Lung (tissue), 12 donors: Measurements from ENCODE around the gene BNIPL. TPM values are rescaled to one million over a fixed set of nuclear protein-coding genes. Genes with fewer than 3 reads are reported as not detected.
A peak's percentile ranks its signal among the peaks of the same experiment; 100 is the strongest.

Experiments used
- ATAC-seq: fragments of 200-7000 bp; cut with Tn5 transposase; one replicate; pipeline ENCODE4 v1.9.1; 2020; ENCODE audit warnings: moderate number of reproducible peaks; ENCODE audit not compliant: insufficient read depth, low FRiP score
- DNase-seq, 3 donors: peaks; one replicate each; pipeline ENCODE4 v3.0.0-alpha.2; 2013 to 2017
- H3K27ac ChIP-seq, 2 donors: one replicate each; pipeline ENCODE4 v1.5.1; 2013; ENCODE audit warnings: mild to moderate bottlenecking in 2 of 2, moderate library complexity in 2 of 2, control low read depth in 1 of 2, inconsistent platforms in 1 of 2, low read depth in 1 of 2, low read length in 1 of 2
- H3K27me3 ChIP-seq, 3 donors: one replicate each; pipeline ENCODE4 v1.5.1; 2013; ENCODE audit warnings: low read length in 2 of 3; ENCODE audit not compliant: control insufficient read depth in 3 of 3, insufficient read depth in 3 of 3
- H3K36me3 ChIP-seq, 4 donors: one replicate each; pipeline ENCODE4 v1.5.1; 2013; ENCODE audit warnings: low read length in 4 of 4, mild to moderate bottlenecking in 1 of 4, moderate library complexity in 1 of 4; ENCODE audit not compliant: control insufficient read depth in 4 of 4, insufficient read depth in 4 of 4
- H3K4me1 ChIP-seq, 5 donors: one replicate each; pipeline ENCODE4 v1.5.1; 2013; ENCODE audit warnings: low read length in 5 of 5, mild to moderate bottlenecking in 2 of 5, moderate library complexity in 1 of 5; ENCODE audit not compliant: control insufficient read depth in 5 of 5, insufficient read depth in 5 of 5
- H3K4me3 ChIP-seq: one replicate; pipeline ENCODE4 v1.5.1; 2013; ENCODE audit warnings: mild to moderate bottlenecking, control low read depth, moderate library complexity
- H3K9ac ChIP-seq, 2 donors: one replicate each; pipeline ENCODE4 v1.5.1; 2013; ENCODE audit warnings: low read length in 2 of 2, control low read depth in 1 of 2; ENCODE audit not compliant: insufficient read depth in 1 of 2
- H3K9me3 ChIP-seq, 4 donors: one replicate each; pipeline ENCODE4 v1.5.1; 2013; ENCODE audit warnings: low read length in 3 of 4, mild to moderate bottlenecking in 1 of 4, moderate library complexity in 1 of 4; ENCODE audit not compliant: control insufficient read depth in 4 of 4, insufficient read depth in 3 of 4
- CTCF ChIP-seq: IDR thresholded peaks from 2 replicates; pipeline ENCODE4 v1.5.1; 2012; ENCODE audit warnings: mild to moderate bottlenecking; ENCODE audit errors: control extremely low read depth, extremely low read depth
- WGBS, 2 donors: extraction: QIAGEN DNeasy Blood & Tissue Kit; methylation state at CpG; one replicate each; pipeline ENCODE4 v1.1.7; 2013; 5-methylcytosine and 5-hydroxymethylcytosine counted together
- polyA plus RNA-seq, 2 donors: library from polyadenylated mRNA; stranded (reverse); fragments of 200-250 nt; gene quantifications; one replicate each; pipeline ENCODE4 v1.2.1, GENCODE V29; 2013
- total RNA-seq, 2 donors: library from RNA; depleted of rRNA in 1 of 2; stranded (reverse); fragments of >200 nt in 1 of 2; gene quantifications; one replicate each; pipeline ENCODE4 v1.2.1, GENCODE V29; 2014 to 2021
- donor health status: control.
- donor health status: control.
- donor health status: Bipolar disorder and iron deficiency.
- donor health status: healthy.
- donor health status: DM: yes; HTN: yes; CAD: no.

The BNIPL gene
- total and polyA plus RNA-seq, 4 donors = 1.9 to 12.2 (median 5.7) TPM

GRCh38 chr1:151056149-151056548 lies 19.8 kb downstream of the BNIPL start:
- Histone ChIP-seq H3K9ac (no peak overlapping the region), H3K9me3 (no peaks in the 10 kb centered on the region), H3K4me1 (peaks cover 11 to 27% (median 16%) of the 10 kb centered on the region in 5 donors), H3K36me3 (peaks cover 35 to 44% (median 40%) of the 10 kb centered on the region in 4 donors), H3K27ac (peak overlapping the region in 1 of 2 donors; percentile 48), H3K27me3 (no peaks in the 10 kb centered on the region), H3K4me3 (no peak overlapping the region)
- ATAC-seq = no peak
- WGBS, 2 donors = 23 to 32% methylated on average over 2 of the region's 2 CpGs
- DNase-seq = no peak
- TF ChIP-seq CTCF = no peak

GRCh38 chr1:151058692-151059091 lies 22.3 kb downstream of the BNIPL start:
- ATAC-seq = peak; percentile 9

GRCh38 chr1:151059109-151060006 lies 23.0 kb downstream of the BNIPL start, which contains the start of gene CDC42SE1:
TSS of gene CDC42SE1 (minus strand) at chr1:151059622. CDS start at chr1:151055730, 3,892 bp downstream.
- H3K4me1 ChIP-seq = peaks cover 11 to 35% (median 14%) of the 10 kb centered on the region in 5 donors
- WGBS, 2 donors = 0 to 1% methylated on average over 55 to 58 of the region's 58 CpGs

More at GRCh38 chr1:151058692-151059091, 22.3 kb downstream of the BNIPL start:
- Histone ChIP-seq H3K4me1 (peaks cover 11 to 35% (median 14%) of the 10 kb centered on the region in 5 donors), H3K9me3 (no peaks in the 10 kb centered on the region), H3K27me3 (no peaks in the 10 kb centered on the region), H3K36me3 (peaks cover 19 to 28% (median 24%) of the 10 kb centered on the region in 4 donors), H3K4me3 (peak overlapping the region; percentile 95), H3K27ac (peak overlapping the region; percentile 95 to 97), H3K9ac (peak overlapping the region; percentile 70 to 92)
- TF ChIP-seq CTCF = no peak
- DNase-seq = peak; percentile 81 to 85 (median 84)
- WGBS, 2 donors = 1% methylated on average over 10 of the region's 10 CpGs

More at GRCh38 chr1:151059109-151060006, 23.0 kb downstream of the BNIPL start, which contains the start of gene CDC42SE1:
- DNase-seq (peak; percentile 91 to 95 (median 91)), ATAC-seq (peak; percentile 93)
- Histone ChIP-seq H3K27ac (peak within 1 kb of the TSS; percentile 95 to 97), H3K36me3 (peaks cover 16 to 21% (median 18%) of the 10 kb centered on the region in 4 donors), H3K27me3 (no peaks in the 10 kb centered on the region), H3K9me3 (no peaks in the 10 kb centered on the region), H3K9ac (peak within 1 kb of the TSS; percentile 70 to 92), H3K4me3 (peak within 1 kb of the TSS; percentile 95)
- peak; percentile 69 for TF ChIP-seq CTCF
